Ovary (tissue), 9 donors: ENCODE data around the gene MTSS2. TPM values are rescaled to one million over a fixed set of nuclear protein-coding genes. Genes with fewer than 3 reads are reported as not detected.

Experiments used
- DNase-seq, 5 donors: peaks; one replicate each; pipeline ENCODE4 v3.0.0-alpha.2; 2019 to 2020
- H3K27ac ChIP-seq, 2 donors: fragments of 200-600 bp; one replicate each; pipeline versions ENCODE4 v1.5.1 to v1.8.0; 2019 to 2022
- H3K27me3 ChIP-seq: fragments of 200-600 bp; one replicate; pipeline ENCODE4 v1.8.0; 2022
- H3K36me3 ChIP-seq: fragments of 200-600 bp; sonication (generic); one replicate; pipeline ENCODE4 v1.5.1; 2019
- H3K4me1 ChIP-seq: one replicate; pipeline ENCODE4 v1.8.1; 2013; ENCODE audit warnings: mild to moderate bottlenecking, moderate library complexity; ENCODE audit not compliant: insufficient read depth
- H3K4me3 ChIP-seq: fragments of 200-600 bp; sonication (generic); one replicate; pipeline ENCODE4 v1.5.1; 2017
- H3K9me3 ChIP-seq, 2 donors: fragments of 200-600 bp in 1 of 2; sonication (generic) in 1 of 2; one replicate each; pipeline versions ENCODE4 v1.5.1 to v1.8.1; 2013 to 2019; ENCODE audit warnings: mild to moderate bottlenecking in 1 of 2, moderate library complexity in 1 of 2
- EP300 ChIP-seq: sonication (generic); formaldehyde crosslinking; IDR thresholded peaks from one replicate; pipeline ENCODE4 v1.6.1; 2017; ENCODE audit warnings: antibody characterized with exemption
- POLR2A ChIP-seq: fragments of 450-650 bp; IDR thresholded peaks from one replicate; pipeline ENCODE4 v1.6.1; 2017; ENCODE audit warnings: antibody characterized with exemption, mild to moderate bottlenecking, moderate library complexity
- WGBS, 3 donors: extraction: QIAGEN DNeasy Blood & Tissue Kit in 1 of 3; methylation state at CpG; one replicate each; pipeline versions ENCODE4 v1.1.5 to v1.1.7; 2013 to 2017; 5-methylcytosine and 5-hydroxymethylcytosine counted together
- intact Hi-C, 4 donors: fragments of 100-400 bp; cut with DNase I; formaldehyde crosslinking; loops; one replicate each; pipeline versions ENCODE4 v1.11.0 to v1.15.1; 2022 to 2023
- polyA plus RNA-seq, 2 donors: library from polyadenylated mRNA; stranded (reverse); fragments of 200-250 nt in 1 of 2; fragments of 350-450 nt in 1 of 2; fragmentation: Illumina TruSeq in 1 of 2; extraction: RNeasy Lipid Tissue Mini Kit (QIAGEN cat#74804) in 1 of 2; gene quantifications; one replicate each; pipeline ENCODE4 v1.2.3, GENCODE V29; 2013 to 2014
- total RNA-seq, 7 donors: library from RNA; depleted of rRNA in 2 of 7; stranded (reverse); fragments of >200 nt in 2 of 7; fragmentation: NEBNext Ultra II Directional in 3 of 7; extraction: Animal tissue kit (Norgen Biotek cat#: 25700) in 3 of 7; gene quantifications; one replicate each; pipeline versions ENCODE4 v1.1.0 to v1.2.4, GENCODE V29; 2016 to 2023
- TF ChIP-seq, protein P1 (sequence below), 3 donors: fragments of 450-650 bp in 2 of 3; fragments of 200-600 bp in 1 of 3; IDR thresholded peaks; one replicate each; pipeline versions ENCODE4 v1.5.1 to v1.8.0; 2016 to 2022; ENCODE audit warnings: antibody characterized with exemption in 3 of 3, mild to moderate bottlenecking in 1 of 3
- donor health status: DM: no; HTN: no; CAD: no; lungs with moderate emphysema.
- donor health status: DM: no; HTN: no; CAD: no.
- donor health status: Bipolar disorder and iron deficiency.
- donor health status: DM: yes; HTN: yes; CAD: no.
- donor health status: DM: no; HTN: no; CAD: no.
- donor health status: DM: yes; HTN: yes; CAD: no.

MTSS2 gene
- total and polyA plus RNA-seq, 9 donors: 8.4 to 93.5 (median 40.2) TPM

DNA sequence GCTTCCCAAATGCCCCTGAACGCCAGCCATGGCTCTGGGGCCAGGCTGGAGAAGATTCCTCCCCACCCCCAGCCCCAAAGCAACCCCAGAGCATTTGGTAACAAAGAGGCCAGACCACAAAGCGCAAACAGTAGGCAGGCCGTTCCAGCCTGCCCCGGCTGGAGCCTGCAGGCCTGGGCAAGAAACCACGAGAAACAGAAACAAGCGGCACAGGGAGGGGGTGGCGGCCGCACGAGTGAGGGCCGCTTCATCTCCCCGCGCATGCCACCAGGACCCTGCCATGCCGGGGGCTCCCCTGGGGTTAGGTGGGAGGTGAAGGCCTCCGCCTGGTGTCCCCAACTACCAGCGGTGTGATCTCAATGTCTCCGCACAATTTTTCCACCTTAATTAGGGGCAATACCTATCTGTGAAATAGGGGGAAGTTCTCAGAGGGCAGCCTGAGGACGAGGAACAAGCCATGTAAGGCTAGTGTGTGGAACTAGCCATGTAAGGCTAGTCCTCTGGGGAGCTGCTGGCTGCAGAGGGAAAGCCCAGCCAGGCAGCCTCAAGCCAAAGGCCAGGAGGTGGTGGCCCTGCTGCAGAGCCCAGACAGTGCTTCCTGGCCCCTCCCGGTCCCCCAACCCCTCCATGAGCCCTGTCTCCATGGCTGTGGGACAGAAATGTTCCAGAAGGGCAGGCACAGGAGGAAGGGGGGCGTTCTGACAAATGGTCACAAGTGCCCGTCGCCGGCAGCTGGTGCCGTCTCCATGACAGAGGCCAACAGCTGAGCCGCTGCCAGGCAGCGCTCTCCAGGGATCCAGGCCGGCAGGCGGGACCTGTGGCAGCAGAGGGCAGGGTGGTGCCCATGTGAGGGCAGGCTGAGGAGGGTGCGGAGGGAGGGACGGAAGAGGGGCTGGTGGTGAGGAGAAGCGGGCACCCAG lies 14.5 kb upstream of the MTSS2 start:
- H3K4me1 ChIP-seq: peaks cover 15% of the 10 kb centered on the region
- no peak for DNase-seq
- H3K27ac ChIP-seq: no peak overlapping the region
- no peaks in the 10 kb centered on the region for H3K27me3 ChIP-seq
- intact Hi-C loops: no loop called here
- 80 to 81% (median 81%) methylated on average over 30 of the region's 30 CpGs for WGBS, 3 donors
- no peak overlapping the region for H3K4me3 ChIP-seq
- no peaks in the 10 kb centered on the region for H3K36me3 ChIP-seq
- TF ChIP-seq, protein P1, sequence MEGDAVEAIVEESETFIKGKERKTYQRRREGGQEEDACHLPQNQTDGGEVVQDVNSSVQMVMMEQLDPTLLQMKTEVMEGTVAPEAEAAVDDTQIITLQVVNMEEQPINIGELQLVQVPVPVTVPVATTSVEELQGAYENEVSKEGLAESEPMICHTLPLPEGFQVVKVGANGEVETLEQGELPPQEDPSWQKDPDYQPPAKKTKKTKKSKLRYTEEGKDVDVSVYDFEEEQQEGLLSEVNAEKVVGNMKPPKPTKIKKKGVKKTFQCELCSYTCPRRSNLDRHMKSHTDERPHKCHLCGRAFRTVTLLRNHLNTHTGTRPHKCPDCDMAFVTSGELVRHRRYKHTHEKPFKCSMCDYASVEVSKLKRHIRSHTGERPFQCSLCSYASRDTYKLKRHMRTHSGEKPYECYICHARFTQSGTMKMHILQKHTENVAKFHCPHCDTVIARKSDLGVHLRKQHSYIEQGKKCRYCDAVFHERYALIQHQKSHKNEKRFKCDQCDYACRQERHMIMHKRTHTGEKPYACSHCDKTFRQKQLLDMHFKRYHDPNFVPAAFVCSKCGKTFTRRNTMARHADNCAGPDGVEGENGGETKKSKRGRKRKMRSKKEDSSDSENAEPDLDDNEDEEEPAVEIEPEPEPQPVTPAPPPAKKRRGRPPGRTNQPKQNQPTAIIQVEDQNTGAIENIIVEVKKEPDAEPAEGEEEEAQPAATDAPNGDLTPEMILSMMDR (IDR thresholded peaks at IDR 0.05): no peak
- TF ChIP-seq EP300: no peak
- TF ChIP-seq POLR2A: no peak
- H3K9me3 ChIP-seq: no peaks in the 10 kb centered on the region

DNA sequence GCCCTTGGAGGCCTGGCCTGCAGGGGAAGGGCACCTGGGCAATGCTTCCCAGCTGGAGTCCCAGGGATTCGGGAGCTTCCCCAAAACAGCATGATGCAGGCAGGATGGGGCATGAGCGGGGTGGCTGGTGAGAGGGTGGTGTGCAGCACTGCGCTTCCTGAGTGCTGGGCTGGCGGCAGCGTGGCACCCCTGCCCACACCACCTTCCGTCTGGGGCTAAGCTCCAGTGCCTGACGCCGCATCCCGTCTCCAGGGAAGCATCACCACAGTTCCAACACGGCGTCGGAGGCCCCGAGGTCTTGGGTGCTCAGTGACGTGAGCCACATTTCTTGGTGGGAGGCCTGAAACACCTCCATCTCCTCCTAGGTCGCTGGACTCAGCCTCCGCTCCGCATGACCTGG lies 13.8 kb upstream of the MTSS2 start:
- Histone ChIP-seq H3K27ac (no peak overlapping the region), H3K27me3 (no peaks in the 10 kb centered on the region), H3K36me3 (no peaks in the 10 kb centered on the region), H3K4me1 (peaks cover 17% of the 10 kb centered on the region), H3K4me3 (no peak overlapping the region), H3K9me3 (no peaks in the 10 kb centered on the region)
- intact Hi-C loops: no loop called here
- no peak for TF ChIP-seq EP300
- TF ChIP-seq POLR2A: no peak
- TF ChIP-seq, protein P1 (IDR thresholded peaks at IDR 0.05): no peak
- 87 to 96% (median 94%) methylated on average over 17 of the region's 17 CpGs for WGBS, 3 donors
- DNase-seq: no peak

DNA sequence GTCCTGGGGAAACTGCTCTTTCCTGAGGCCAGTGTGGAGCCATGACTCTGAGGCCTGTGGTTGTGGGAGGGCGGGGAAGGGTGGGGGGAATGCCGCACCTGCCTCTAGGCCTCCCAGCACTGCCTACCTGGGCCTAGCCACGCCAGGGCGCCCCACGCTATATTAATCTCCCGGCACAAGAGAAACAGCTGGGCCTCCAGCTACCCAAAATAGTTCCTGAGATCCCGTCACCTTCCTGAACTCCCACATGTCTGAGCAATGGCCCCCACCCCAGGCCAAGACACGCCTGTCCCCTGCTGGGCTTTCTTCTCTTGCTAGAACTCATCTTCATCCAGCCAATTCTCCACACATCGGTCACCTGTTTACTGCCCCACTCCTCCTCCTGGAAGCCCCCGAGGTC lies 13.0 kb upstream of the MTSS2 start:
- Histone ChIP-seq H3K4me3 (no peak overlapping the region), H3K4me1 (peaks cover 23% of the 10 kb centered on the region), H3K27me3 (no peaks in the 10 kb centered on the region), H3K27ac (no peak overlapping the region), H3K36me3 (no peaks in the 10 kb centered on the region), H3K9me3 (no peaks in the 10 kb centered on the region)
- WGBS, 3 donors: 91 to 95% (median 94%) methylated on average over 10 of the region's 10 CpGs
- intact Hi-C loops: no loop called here
- TF ChIP-seq, protein P1 (IDR thresholded peaks at IDR 0.05): no peak
- no peak for DNase-seq

DNA sequence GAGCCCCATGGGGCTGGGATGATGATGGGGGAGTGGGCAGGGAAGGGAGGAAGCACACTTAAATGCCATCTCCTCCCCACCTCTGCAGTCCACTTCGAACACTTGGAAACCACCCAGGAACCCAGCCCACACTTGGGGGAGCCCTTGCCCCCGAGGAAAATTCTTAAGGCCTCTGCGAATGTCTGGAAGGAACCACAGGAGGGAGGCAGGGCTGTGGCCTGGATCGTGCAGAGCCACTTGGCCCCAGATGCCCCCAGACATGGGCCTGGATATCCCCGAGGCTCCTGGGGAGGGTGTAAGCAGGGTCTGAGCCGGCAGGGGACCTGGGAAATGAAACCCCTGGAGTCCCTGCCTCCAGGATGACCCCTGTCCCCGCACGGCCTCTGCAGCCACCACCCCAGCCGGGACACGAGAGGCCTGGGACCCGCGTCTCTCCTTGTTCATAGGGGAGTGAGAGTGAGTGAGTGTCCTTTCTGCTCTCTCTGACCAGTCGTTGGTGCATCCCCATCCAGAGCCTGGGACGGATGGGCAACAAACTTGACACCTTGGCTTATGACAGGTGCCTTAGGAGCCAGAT lies 11.8 kb upstream of the MTSS2 start:
- H3K9me3 ChIP-seq: no peaks in the 10 kb centered on the region
- intact Hi-C loops: no loop called here
- H3K36me3 ChIP-seq: no peaks in the 10 kb centered on the region
- WGBS, 3 donors: 63 to 65% (median 64%) methylated on average over 14 of the region's 14 CpGs
- H3K4me1 ChIP-seq: peaks cover 26% of the 10 kb centered on the region
- H3K27me3 ChIP-seq: no peaks in the 10 kb centered on the region
- DNase-seq: no peak
- TF ChIP-seq EP300: no peak
- H3K27ac ChIP-seq: no peak overlapping the region
- no peak overlapping the region for H3K4me3 ChIP-seq
